Memory B cell (primary cell): ENCODE measurements around the gene CTTNBP2.

Source experiments
- ATAC-seq: fragments of 150-1000 bp; cut with Tn5 transposase; 2 replicates; pipeline ENCODE4 v1.10.0; 2021; ENCODE audit warnings: low read depth, mild to moderate bottlenecking, moderate library complexity
- DNase-seq, 2 donors: peaks; one replicate each; pipeline ENCODE4 v3.0.0; 2022; ENCODE audit warnings: low spot score in 2 of 2
- H3K27ac Mint-ChIP-seq: one replicate; pipeline ENCODE4 v1.8.0; 2022; ENCODE audit warnings: mild to moderate bottlenecking, moderate library complexity, mixed read lengths
- H3K27me3 Mint-ChIP-seq: one replicate; pipeline ENCODE4 v1.8.0; 2022; ENCODE audit warnings: mixed read lengths
- H3K36me3 Mint-ChIP-seq: one replicate; pipeline ENCODE4 v1.8.0; 2022; ENCODE audit warnings: mild to moderate bottlenecking, mixed read lengths
- H3K4me1 Mint-ChIP-seq: one replicate; pipeline ENCODE4 v1.8.0; 2022; ENCODE audit warnings: mixed read lengths
- H3K4me3 Mint-ChIP-seq: one replicate; pipeline ENCODE4 v1.8.0; 2022; ENCODE audit warnings: mild to moderate bottlenecking, moderate library complexity, mixed read lengths
- H3K9me3 Mint-ChIP-seq: one replicate; pipeline ENCODE4 v1.8.0; 2022; ENCODE audit warnings: mixed read lengths

The CTTNBP2 gene

DNA sequence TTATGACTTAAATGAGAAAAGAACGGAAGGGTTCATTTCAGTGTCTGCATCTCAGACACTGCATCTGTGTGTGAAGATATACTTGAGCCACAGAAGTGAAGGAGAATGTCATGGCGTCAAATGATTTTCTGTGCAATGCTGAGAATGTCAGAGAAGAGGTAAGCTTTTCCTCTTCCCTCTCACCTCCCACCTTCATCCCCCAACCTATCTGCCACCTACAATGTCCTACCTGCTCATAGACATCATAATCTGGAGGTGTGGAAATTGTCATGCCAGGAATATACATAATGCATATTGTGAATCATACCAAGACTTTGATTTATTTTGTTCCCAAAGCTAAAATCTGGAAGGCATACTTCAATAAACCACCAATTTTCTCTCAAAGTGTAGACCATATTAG, 53.7 kb downstream of the CTTNBP2 start:
- Mint-ChIP-seq H3K27ac (no peak overlapping the region), H3K27me3 (no peaks in the 10 kb centered on the region), H3K36me3 (no peaks in the 10 kb centered on the region), H3K4me3 (no peak overlapping the region), H3K9me3 (no peaks in the 10 kb centered on the region), H3K4me1 (no peaks in the 10 kb centered on the region)
- no peak for ATAC-seq
- no peak for DNase-seq

DNA sequence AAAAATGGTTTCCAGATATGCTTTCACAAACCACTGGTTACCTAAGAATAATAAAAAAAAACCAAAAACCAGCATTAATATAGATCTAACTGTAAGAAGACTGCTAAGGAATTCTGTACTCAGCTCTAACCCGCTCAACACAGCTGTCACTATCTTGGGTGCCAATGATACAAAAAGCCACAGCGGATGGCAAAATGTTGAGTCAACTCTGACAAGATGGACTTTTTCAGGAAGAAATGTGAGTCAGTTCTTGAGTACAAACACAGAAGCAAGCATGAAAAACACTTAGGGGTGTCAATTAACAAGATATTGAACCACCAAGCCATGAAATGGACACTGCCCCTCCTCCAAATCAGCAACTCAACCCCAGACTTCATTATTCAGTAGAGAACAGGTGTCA, 55.0 kb downstream of the CTTNBP2 start:
- Mint-ChIP-seq H3K4me3 (no peak overlapping the region), H3K9me3 (no peaks in the 10 kb centered on the region), H3K36me3 (no peaks in the 10 kb centered on the region), H3K4me1 (no peaks in the 10 kb centered on the region), H3K27ac (no peak overlapping the region), H3K27me3 (no peaks in the 10 kb centered on the region)
- no peak for ATAC-seq
- DNase-seq, result no peak

DNA sequence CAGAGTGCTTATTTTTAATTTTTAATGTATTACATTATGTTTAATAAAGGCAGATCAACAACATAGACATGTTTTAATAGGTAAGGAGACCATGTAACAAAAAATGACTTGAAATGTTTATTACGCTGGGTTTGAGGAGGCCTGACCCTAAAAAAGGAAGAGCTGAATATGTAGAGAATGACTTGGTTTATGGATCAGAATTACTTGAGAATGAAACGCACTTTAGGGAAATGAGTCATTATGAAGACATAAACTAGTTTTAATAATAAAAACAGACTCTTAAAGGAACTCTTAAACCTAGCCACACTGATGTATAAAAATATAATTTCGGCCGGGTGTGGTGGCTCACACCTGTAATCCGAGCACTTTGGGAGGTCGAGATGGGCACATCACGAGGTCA, 56.5 kb downstream of the CTTNBP2 start:
- no peak overlapping the region for H3K27ac Mint-ChIP-seq
- no peak overlapping the region for H3K4me3 Mint-ChIP-seq
- no peaks in the 10 kb centered on the region for H3K9me3 Mint-ChIP-seq
- no peaks in the 10 kb centered on the region for H3K27me3 Mint-ChIP-seq
- no peaks in the 10 kb centered on the region for H3K36me3 Mint-ChIP-seq
- ATAC-seq (no peak), DNase-seq (no peak)
- H3K4me1 Mint-ChIP-seq, result no peaks in the 10 kb centered on the region

DNA sequence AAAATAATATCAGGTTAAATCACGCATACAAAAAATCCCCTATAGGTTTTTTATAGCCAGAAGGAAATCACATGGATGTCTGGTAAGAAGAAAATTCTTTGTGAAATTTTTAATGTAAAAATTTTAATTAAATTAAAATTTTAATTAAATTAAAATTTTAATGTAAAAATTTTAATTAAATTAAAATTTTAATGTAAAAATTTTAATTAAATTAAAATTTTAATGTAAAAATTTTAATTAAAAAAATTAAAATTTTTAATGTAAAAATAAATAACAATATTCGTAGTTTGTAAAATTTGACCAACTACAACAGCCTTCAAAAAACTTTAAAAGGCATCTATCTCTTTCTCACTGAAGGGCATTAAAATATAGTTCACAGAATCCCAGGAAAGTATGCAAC, 61.5 kb downstream of the CTTNBP2 start:
- H3K4me1 Mint-ChIP-seq, result no peaks in the 10 kb centered on the region
- H3K9me3 Mint-ChIP-seq, result no peaks in the 10 kb centered on the region
- H3K27me3 Mint-ChIP-seq, result no peaks in the 10 kb centered on the region
- ATAC-seq, result no peak
- H3K36me3 Mint-ChIP-seq, result no peaks in the 10 kb centered on the region
- no peak overlapping the region for H3K27ac Mint-ChIP-seq
- no peak overlapping the region for H3K4me3 Mint-ChIP-seq
- no peak for DNase-seq

DNA sequence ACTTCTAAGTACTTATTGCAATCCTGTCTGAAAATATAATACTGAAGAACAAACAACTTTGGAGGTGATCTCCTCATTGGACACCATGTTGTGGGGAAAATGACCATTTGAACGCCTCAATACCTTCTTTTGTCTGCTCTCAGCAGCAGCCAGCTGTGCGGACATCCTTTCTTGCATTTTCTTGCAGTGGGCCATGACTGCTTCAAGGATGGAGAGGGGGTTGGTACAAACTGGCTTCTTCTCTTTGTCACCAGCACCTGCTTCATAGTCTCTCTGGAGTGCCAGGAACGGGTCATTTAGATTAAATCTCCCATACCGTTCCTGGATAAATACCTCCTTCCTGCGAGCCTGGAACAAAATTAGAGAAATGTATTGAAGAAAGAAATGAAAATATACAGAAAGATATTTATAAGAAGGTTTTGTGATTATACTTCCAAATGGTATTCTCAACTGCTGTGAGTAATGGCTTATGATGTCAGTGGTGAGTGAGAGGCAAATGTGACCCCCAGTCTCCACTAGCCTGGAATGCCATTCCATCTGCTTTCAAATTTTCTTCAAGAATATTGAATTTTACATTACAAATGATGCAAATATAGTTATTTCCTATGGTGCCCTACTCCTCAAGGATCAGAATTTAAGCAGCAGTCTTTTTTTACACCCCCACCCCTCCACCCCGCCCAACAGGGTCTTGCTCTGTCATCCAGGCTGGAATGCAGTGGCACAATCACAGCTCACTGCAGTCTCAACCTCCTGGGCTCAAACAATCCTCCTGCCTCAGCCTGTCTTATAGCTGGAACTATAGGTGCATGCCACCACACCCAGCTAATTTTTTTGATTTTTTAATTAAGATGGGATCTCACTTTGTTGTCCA, 62.4 kb downstream of the CTTNBP2 start:
- no peak overlapping the region for H3K4me3 Mint-ChIP-seq
- DNase-seq (no peak), ATAC-seq (no peak)
- no peaks in the 10 kb centered on the region for H3K4me1 Mint-ChIP-seq
- H3K9me3 Mint-ChIP-seq, result no peaks in the 10 kb centered on the region
- H3K36me3 Mint-ChIP-seq, result no peaks in the 10 kb centered on the region
- no peaks in the 10 kb centered on the region for H3K27me3 Mint-ChIP-seq
- no peak overlapping the region for H3K27ac Mint-ChIP-seq

DNA sequence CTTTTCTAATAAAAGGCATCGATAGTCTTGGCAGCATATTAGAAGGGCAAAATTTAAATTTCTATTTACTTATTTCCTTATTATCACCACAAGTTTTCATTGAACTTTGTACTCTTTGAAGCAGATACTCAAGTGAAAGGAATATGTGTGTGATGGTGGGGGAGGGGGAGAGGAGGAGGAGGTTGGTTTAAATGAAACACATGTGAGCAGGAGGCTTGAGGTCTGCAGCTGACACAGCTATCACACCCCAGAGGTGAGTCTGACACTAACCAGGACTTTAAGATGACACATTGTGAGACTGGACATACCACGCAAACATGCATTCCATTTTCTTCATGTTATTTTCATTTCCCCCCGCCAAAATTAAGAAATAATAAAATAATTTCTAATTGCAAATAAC, 63.3 kb downstream of the CTTNBP2 start:
- no peaks in the 10 kb centered on the region for H3K4me1 Mint-ChIP-seq

DNA sequence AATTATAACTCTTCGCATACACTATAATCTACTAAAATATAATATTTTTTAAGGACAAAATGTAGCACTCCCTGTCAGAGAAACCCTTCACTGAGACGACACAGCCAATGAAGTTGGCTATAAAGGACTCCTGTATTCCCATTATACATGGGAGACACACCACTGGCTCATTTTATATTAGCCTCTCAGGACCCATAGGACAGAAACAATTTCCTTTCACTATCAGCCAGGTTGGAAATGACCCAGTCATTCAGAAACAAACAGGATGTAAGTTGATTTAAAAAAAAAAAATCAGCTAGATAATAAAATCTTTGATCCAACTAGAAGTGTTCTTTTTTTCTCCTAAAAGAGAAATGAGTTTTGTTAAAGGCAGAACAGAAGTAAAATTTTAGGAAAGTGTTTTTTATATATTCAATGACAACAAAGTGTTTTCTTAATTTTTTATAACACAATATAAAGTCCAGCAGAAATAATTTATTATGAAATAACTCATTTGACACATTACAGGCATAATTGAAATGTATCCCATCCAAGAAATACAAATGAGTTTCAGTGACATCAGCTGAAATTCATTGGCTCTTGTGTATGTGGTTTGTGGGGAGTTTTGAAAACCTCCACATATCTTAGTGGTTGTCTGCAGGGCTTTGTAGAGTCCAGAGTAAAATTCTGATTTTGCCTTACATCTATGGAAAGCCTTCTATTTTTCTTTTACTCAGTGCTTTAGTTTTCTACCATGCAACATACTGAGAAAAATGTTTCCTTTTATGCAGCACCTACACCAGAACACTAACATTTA, 64.1 kb downstream of the CTTNBP2 start:
- Mint-ChIP-seq H3K27ac (no peak overlapping the region), H3K4me3 (no peak overlapping the region), H3K9me3 (no peaks in the 10 kb centered on the region), H3K36me3 (no peaks in the 10 kb centered on the region), H3K27me3 (no peaks in the 10 kb centered on the region), H3K4me1 (no peaks in the 10 kb centered on the region)
- no peak for ATAC-seq
- no peak for DNase-seq

More for the DNA sequence above, 63.3 kb downstream of the CTTNBP2 start:
- H3K27ac Mint-ChIP-seq, result no peak overlapping the region
- no peaks in the 10 kb centered on the region for H3K9me3 Mint-ChIP-seq
- DNase-seq, result no peak
- H3K27me3 Mint-ChIP-seq, result no peaks in the 10 kb centered on the region
- H3K36me3 Mint-ChIP-seq, result no peaks in the 10 kb centered on the region
- ATAC-seq, result no peak
- no peak overlapping the region for H3K4me3 Mint-ChIP-seq

DNA sequence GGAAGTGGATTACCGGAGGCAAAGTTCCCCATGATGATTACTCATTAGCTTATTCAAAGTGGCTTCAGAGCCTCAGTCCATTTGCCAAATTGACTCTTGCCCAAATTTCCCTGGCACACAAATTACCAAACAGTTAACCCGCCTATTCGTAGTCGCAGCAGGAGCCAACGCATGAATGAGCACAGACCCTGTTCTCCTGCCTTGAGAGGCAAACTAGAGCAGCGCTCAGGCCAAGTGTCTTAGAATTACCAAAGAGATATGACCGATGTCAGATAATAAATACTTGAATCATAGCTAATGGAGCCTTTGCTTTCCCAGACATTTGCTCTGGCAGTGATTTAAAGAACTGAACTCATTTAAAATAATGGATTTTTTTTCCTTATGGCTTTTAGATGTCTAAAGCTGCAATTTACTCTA, 64.9 kb downstream of the CTTNBP2 start:
- Mint-ChIP-seq H3K27me3 (no peaks in the 10 kb centered on the region), H3K36me3 (no peaks in the 10 kb centered on the region), H3K27ac (no peak overlapping the region), H3K4me3 (no peak overlapping the region), H3K9me3 (no peaks in the 10 kb centered on the region), H3K4me1 (no peaks in the 10 kb centered on the region)
- DNase-seq (no peak), ATAC-seq (no peak)

DNA sequence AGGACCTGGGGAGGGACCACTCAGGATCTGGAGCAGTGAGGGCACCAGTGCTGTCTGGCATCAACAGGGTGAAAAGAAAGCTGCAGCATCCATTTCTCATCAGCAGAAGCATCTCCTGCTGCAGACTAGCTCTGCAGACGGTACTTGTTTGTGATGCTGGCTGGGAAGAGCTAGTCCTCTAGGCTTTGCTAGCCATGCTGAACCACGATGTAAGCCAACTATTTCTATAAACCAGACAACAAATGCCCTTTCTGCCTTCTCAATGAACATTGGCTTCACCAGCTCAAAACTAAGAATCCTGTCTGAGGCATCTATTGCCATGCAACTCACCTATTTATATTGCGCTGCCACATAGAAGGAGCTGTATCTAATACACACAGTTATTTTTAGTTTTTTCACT, 65.6 kb downstream of the CTTNBP2 start:
- ATAC-seq, result no peak
- no peaks in the 10 kb centered on the region for H3K27me3 Mint-ChIP-seq
- H3K9me3 Mint-ChIP-seq, result no peaks in the 10 kb centered on the region
- H3K4me3 Mint-ChIP-seq, result no peak overlapping the region
- H3K36me3 Mint-ChIP-seq, result no peaks in the 10 kb centered on the region
- no peak overlapping the region for H3K27ac Mint-ChIP-seq
- DNase-seq, result no peak
- H3K4me1 Mint-ChIP-seq, result no peaks in the 10 kb centered on the region

DNA sequence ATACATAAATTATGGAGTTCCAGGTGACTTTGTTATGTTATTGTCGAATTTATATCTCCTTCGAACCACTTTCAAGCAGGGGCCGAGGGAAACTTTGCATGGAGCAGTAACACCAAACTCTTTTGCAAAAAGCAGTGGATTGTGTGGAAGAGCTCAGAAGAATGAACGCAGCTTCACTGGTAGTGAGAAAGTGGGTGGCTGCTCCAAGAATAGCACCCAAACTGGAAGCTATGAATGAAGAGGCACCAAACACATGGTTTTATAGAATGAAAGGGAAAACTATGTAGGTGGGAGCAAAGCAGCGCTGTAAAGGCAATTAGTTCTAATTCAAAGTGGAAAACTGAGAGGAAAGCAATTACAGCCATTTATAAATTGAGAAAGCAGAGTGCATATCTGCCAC, 67.2 kb downstream of the CTTNBP2 start:
- no peaks in the 10 kb centered on the region for H3K36me3 Mint-ChIP-seq
- no peaks in the 10 kb centered on the region for H3K9me3 Mint-ChIP-seq
- no peaks in the 10 kb centered on the region for H3K4me1 Mint-ChIP-seq
- no peaks in the 10 kb centered on the region for H3K27me3 Mint-ChIP-seq
- H3K4me3 Mint-ChIP-seq, result no peak overlapping the region
- ATAC-seq, result no peak
- H3K27ac Mint-ChIP-seq, result no peak overlapping the region
- DNase-seq, result no peak

DNA sequence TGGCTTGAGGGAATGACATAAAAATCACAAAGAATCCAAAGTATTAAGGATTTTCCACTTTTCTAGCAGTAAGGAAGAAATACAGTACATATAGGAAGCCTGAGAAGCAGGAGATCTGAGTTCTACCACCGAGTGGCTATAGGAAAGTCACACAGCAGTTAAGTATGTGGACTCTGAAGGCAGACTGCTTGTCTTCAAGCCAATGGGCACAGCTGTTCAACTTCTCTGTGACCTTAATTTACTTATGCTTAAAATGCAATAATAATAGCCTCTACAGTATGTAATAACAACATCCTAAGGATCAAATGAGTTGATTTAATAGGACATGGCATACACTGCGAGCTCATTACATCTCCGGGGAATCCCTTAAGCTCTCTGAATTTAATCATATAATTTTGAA, 68.0 kb downstream of the CTTNBP2 start:
- H3K36me3 Mint-ChIP-seq, result no peaks in the 10 kb centered on the region
- no peak overlapping the region for H3K4me3 Mint-ChIP-seq
- no peaks in the 10 kb centered on the region for H3K4me1 Mint-ChIP-seq
- H3K27me3 Mint-ChIP-seq, result no peaks in the 10 kb centered on the region
- no peak overlapping the region for H3K27ac Mint-ChIP-seq
- DNase-seq (no peak), ATAC-seq (no peak)
- no peaks in the 10 kb centered on the region for H3K9me3 Mint-ChIP-seq

DNA sequence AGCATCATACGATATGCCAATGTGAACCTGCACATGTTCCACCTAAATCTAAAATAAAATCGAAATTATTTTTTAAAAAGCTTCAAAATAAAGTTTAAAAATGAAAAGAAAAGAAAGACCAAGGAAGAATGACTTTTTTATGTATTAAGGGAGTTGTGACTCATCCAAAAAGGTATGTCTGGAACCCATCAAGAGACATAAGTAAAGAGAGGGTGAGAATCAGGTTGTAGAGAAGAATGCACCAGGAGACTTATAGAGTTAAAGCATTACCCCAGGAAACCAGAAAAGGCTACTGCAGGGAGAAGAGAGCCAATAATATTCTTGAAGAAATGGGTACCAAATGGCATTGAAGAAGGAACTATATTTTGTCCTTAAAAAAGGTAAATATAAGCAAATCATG, 69.8 kb downstream of the CTTNBP2 start:
- no peaks in the 10 kb centered on the region for H3K36me3 Mint-ChIP-seq
- no peaks in the 10 kb centered on the region for H3K9me3 Mint-ChIP-seq
- H3K4me3 Mint-ChIP-seq, result no peak overlapping the region
- DNase-seq (no peak), ATAC-seq (no peak)
- no peak overlapping the region for H3K27ac Mint-ChIP-seq
- peaks cover under 1% of the 10 kb centered on the region for H3K27me3 Mint-ChIP-seq
- no peaks in the 10 kb centered on the region for H3K4me1 Mint-ChIP-seq

DNA sequence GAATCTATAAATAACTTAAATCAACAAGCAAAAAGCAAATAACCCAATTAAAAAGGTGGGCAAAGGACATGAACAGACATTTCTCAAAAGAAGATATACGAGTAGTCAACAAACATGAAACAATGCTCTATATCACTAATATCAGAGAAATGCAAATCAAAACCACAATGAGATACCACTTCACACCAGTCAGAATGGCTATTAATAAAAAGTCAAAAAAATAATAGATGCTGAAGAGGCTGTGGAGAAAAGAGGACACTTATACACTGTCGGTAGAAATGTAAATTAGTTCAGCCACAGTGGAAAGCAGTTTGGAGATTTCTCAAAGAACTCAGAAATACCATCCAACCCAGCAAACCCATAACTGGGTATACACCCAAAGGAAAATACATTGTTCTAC, 70.6 kb downstream of the CTTNBP2 start:
- Mint-ChIP-seq H3K4me1 (no peaks in the 10 kb centered on the region), H3K36me3 (no peaks in the 10 kb centered on the region), H3K27ac (no peak overlapping the region), H3K27me3 (peaks cover 1% of the 10 kb centered on the region), H3K4me3 (no peak overlapping the region), H3K9me3 (no peaks in the 10 kb centered on the region)
- ATAC-seq (no peak), DNase-seq (no peak)

DNA sequence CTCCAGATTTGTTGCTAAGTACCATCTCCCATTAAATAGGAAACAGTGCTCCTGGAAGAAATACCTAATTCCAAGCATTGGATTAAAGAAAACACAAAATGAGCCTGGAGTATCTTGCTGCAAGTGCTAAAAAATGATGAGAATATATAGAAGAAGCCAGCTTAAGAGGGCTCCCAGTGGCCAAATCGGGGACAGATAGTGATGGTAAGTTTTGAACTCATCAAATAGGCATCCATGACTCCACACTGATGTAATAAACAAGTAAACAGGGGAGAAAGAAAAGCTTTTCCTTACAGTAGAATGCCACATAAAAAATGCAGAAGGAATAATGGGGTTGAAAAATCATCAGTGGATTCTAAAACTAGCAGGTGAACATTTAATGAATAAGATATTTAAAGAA, 72.4 kb downstream of the CTTNBP2 start:
- DNase-seq (no peak), ATAC-seq (no peak)
- Mint-ChIP-seq H3K4me1 (no peaks in the 10 kb centered on the region), H3K27me3 (peaks cover 1% of the 10 kb centered on the region), H3K27ac (no peak overlapping the region), H3K4me3 (no peak overlapping the region), H3K9me3 (no peaks in the 10 kb centered on the region), H3K36me3 (no peaks in the 10 kb centered on the region)
